SK-N-SH (cell line): ENCODE data around the gene PHOX2A. TPM values are rescaled to one million over a fixed set of nuclear protein-coding genes. Genes with fewer than 3 reads are reported as not detected.
"Not testable (repeated sequence)": the region's sequence is repeated elsewhere in the genome, so short reads cannot be mapped to it uniquely, and the experiment has no call there.

ENCODE experiments used
- CTCF ChIA-PET: fragments of 300-600, 350-600 bp; formaldehyde crosslinking; extraction: SDS; loops from one replicate; lab custom pipeline; 2021; lab: Yijun Ruan, JAX
- POLR2A ChIA-PET: fragments of 350-600 bp; sonication (Branson Sonifier 250); formaldehyde crosslinking; extraction: SDS; loops from one replicate; lab custom pipeline; 2020; ENCODE audit warnings: antibody characterized with exemption, inconsistent platforms; lab: Yijun Ruan, JAX
- DNase-seq: peaks from one replicate; pipeline ENCODE4 v3.0.0; 2012
- H2AFZ ChIP-seq: fragments of 200-600 bp; sonication (generic); 2 replicates; pipeline ENCODE4 v1.8.1; 2016; ENCODE audit warnings: antibody characterized with exemption, mild to moderate bottlenecking, low read depth
- H3F3A ChIP-seq: fragments of 200-600 bp; sonication (generic); replicated peaks from 2 replicates; pipeline ENCODE3; 2016; ENCODE audit warnings: antibody characterized with exemption, mild to moderate bottlenecking; ENCODE audit not compliant: insufficient read depth
- H3K27ac ChIP-seq, 2 experiments: fragments of 200-500 bp in 1 of 2; fragments of 200-600 bp in 1 of 2; sonication (Bioruptor generic) in 1 of 2; sonication (generic), shearing (Covaris generic) in 1 of 2; 2 replicates each; pipeline versions ENCODE4 v1.5.1 to v1.6.1; 2014 to 2016; ENCODE audit warnings: low read depth in 2 of 2, inconsistent platforms in 1 of 2, low read length in 1 of 2, mild to moderate bottlenecking in 1 of 2, mixed read lengths in 1 of 2
- H3K27me3 ChIP-seq: fragments of 200-600 bp; sonication (generic), shearing (Covaris generic); 2 replicates; pipeline ENCODE4 v1.6.1; 2016; ENCODE audit warnings: mixed run types; ENCODE audit not compliant: insufficient read depth
- H3K36me3 ChIP-seq, 2 experiments: fragments of 200-500 bp in 1 of 2; fragments of 200-600 bp in 1 of 2; sonication (Bioruptor generic) in 1 of 2; sonication (generic) in 1 of 2; replicated peaks in 1 of 2; 2 replicates each; pipeline versions ENCODE3 to v1.5.1; 2014 to 2016; ENCODE audit warnings: low read length in 1 of 2, mild to moderate bottlenecking in 1 of 2; ENCODE audit not compliant: insufficient read depth in 2 of 2, control insufficient read depth in 1 of 2
- H3K4me1 ChIP-seq, 2 experiments: fragments of 200-500 bp in 1 of 2; fragments of 200-600 bp in 1 of 2; sonication (Bioruptor generic) in 1 of 2; sonication (generic), shearing (Covaris generic) in 1 of 2; 2 replicates each; pipeline versions ENCODE4 v1.5.1 to v1.6.1; 2014 to 2016; ENCODE audit warnings: low read depth in 1 of 2, low read length in 1 of 2, mixed run types in 1 of 2; ENCODE audit not compliant: insufficient read depth in 2 of 2, control insufficient read depth in 1 of 2
- H3K4me2 ChIP-seq: fragments of 200-600 bp; sonication (generic), shearing (Covaris generic); 2 replicates; pipeline ENCODE4 v1.6.1; 2017; ENCODE audit warnings: mixed run types
- H3K4me3 ChIP-seq, 2 experiments: fragments of 200-500 bp in 1 of 2; fragments of 200-600 bp in 1 of 2; sonication (Bioruptor generic) in 1 of 2; sonication (generic), shearing (Covaris generic) in 1 of 2; 2 replicates each; pipeline versions ENCODE4 v1.5.1 to v1.8.1; 2014 to 2016; ENCODE audit warnings: low read depth in 2 of 2, inconsistent platforms in 1 of 2, low read length in 1 of 2, mild to moderate bottlenecking in 1 of 2, mixed read lengths in 1 of 2, moderate library complexity in 1 of 2
- H3K79me2 ChIP-seq: fragments of 200-600 bp; sonication (generic); 2 replicates; pipeline ENCODE4 v1.8.1; 2017; ENCODE audit warnings: mild to moderate bottlenecking; ENCODE audit not compliant: insufficient read depth
- H3K9ac ChIP-seq: fragments of 200-600 bp; sonication (generic); 2 replicates; pipeline ENCODE4 v1.6.1; 2017; ENCODE audit warnings: mixed run types
- H3K9me2 ChIP-seq: fragments of 200-600 bp; sonication (generic); 2 replicates; pipeline ENCODE4 v1.6.1; 2017; ENCODE audit warnings: mixed run types
- H3K9me3 ChIP-seq: fragments of 200-600 bp; sonication (generic); 2 replicates; pipeline ENCODE4 v1.6.1; 2017; ENCODE audit warnings: mixed run types, mild to moderate bottlenecking, moderate library complexity
- H4K20me1 ChIP-seq: fragments of 200-600 bp; sonication (generic); 2 replicates; pipeline ENCODE4 v1.6.1; 2017; ENCODE audit warnings: mild to moderate bottlenecking, mixed run types; ENCODE audit not compliant: insufficient read depth
- ELF1 ChIP-seq: IDR thresholded peaks from 2 replicates; pipeline ENCODE4 v1.4.0; 2012
- EP300 ChIP-seq, 2 experiments: IDR thresholded peaks; 2 replicates each; pipeline versions ENCODE4 v1.4.0 to v1.6.1; 2012; ENCODE audit warnings: borderline replicate concordance in 1 of 2, low read depth in 1 of 2, low read length in 1 of 2
- MXI1 ChIP-seq: IDR thresholded peaks from 2 replicates; pipeline ENCODE4 v1.6.1; 2012; ENCODE audit warnings: mild to moderate bottlenecking, low read depth, low read length, improper control_type of control experiment
- RAD21 ChIP-seq: IDR thresholded peaks from 2 replicates; pipeline ENCODE4 v1.6.1; 2012; ENCODE audit warnings: mild to moderate bottlenecking, low read length
- RFX5 ChIP-seq: IDR thresholded peaks from 2 replicates; pipeline ENCODE4 v1.6.1; 2012; ENCODE audit warnings: mild to moderate bottlenecking, improper control_type of control experiment, low read length
- TEAD4 ChIP-seq: IDR thresholded peaks from 2 replicates; pipeline ENCODE4 v1.4.0; 2012; ENCODE audit warnings: mild to moderate bottlenecking, borderline replicate concordance; ENCODE audit not compliant: insufficient read depth
- WGBS: methylation state at CpG from one replicate; pipeline ENCODE4 v1.1.6; 2017; ENCODE audit warnings: low lambda C conversion rate; 5-methylcytosine and 5-hydroxymethylcytosine counted together
- polyA plus RNA-seq, 3 experiments: library from polyadenylated mRNA; depleted of rRNA; stranded (reverse); fragments of >200 nt; gene quantifications; 2 replicates each; pipeline ENCODE4 v1.2.3, GENCODE V29; 2012
- TF ChIP-seq, protein P1 (sequence below): IDR thresholded peaks from 2 replicates; pipeline ENCODE4 v1.4.0; 2012; ENCODE audit warnings: low read depth, borderline replicate concordance
- TF ChIP-seq, protein P2 (sequence below): IDR thresholded peaks from 2 replicates; pipeline ENCODE4; 2012
- TF ChIP-seq, protein P3 (sequence below): fragments of 150-350 bp; IDR thresholded peaks from 2 replicates; pipeline ENCODE4 v1.6.1; 2016; ENCODE audit warnings: mild to moderate bottlenecking, low read depth, low read length

The PHOX2A gene
- polyA plus RNA-seq, 1 of the 3 experiments (the other 2 are of a cell fraction), result 75.6 TPM

DNA sequence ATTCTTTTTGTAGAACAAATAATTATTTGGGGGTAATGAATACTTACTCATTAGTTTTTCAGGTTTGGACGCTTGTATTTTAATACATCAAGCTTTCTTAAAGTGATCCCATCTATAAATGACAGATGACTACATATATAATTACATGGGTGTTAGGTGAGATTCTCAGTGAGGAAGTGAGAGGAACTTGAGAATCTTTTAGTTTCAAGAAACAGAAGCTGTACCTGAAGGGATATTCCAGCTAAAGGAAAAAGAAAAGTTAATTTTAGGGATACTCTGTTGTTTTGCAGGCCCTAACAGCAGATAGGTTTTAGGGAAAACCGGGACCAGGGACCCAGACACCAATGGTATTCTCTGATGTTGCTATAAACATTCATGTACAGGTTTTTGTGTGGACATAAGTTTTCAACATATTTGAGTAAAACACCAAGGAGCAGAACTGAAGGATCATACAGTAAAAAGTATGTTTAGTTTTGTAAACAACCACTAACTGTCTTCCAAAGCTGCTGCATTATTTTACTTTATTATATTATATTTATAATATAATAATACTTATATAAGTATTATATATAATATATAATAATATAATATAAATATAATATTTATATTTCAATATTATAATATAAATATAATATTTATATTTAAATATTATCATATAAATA lies 24.1 kb upstream of the PHOX2A start:
- CTCF ChIA-PET, result interaction anchor here (1.3 to 1.5 kb wide), 2 partner anchors 13 to 203 kb away, joined by 3 read pairs; no protein-coding TSS in a partner anchor
- WGBS, result 89% methylated on average over 2 of the region's 2 CpGs
- no peak overlapping the region for H3K27ac ChIP-seq

DNA sequence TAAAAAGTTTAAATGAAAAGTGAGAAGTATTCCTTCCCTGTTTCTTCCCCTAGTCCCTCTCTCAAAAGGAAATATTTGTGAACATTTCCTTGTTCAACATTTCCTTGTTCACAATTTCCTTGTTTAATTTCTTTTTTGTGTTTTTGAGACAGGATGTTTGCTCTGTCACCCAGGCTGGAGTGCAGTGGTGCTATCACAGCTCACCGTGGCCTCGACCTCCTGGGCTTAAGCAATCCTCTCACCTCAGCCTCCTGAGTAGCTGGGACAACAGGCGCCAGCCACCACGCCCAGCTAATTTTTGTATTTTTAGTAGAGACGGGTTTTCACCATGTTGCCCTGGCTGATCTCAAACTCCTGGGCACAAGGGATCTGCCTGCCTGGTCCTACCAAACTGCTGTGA lies 23.0 kb upstream of the PHOX2A start:
- WGBS, result 76% methylated on average over 5 of the region's 5 CpGs
- H3K4me3 ChIP-seq, H3F3A ChIP-seq, H3K79me2 ChIP-seq, H4K20me1 ChIP-seq, H3K9me2 ChIP-seq, H3K27ac ChIP-seq, H3K36me3 ChIP-seq, H3K4me1 ChIP-seq, H3K27me3 ChIP-seq, DNase-seq, H3K9ac ChIP-seq, H2AFZ ChIP-seq, H3K4me2 ChIP-seq, H3K9me3 ChIP-seq: not testable (repeated sequence)
- CTCF ChIA-PET, result interaction anchor here (0.9 to 1.5 kb wide), 5 partner anchors 23 to 204 kb away, joined by 3 to 5 read pairs (median 4); no protein-coding TSS in a partner anchor
- POLR2A ChIA-PET, result interaction anchor here (2.3 kb wide), 1 partner anchor 23 kb away, joined by 9 read pairs; the partner anchor contains the start of gene PHOX2A

More for the DNA sequence above, 24.1 kb upstream of the PHOX2A start:
- no peak overlapping the region for H3K4me3 ChIP-seq
- H4K20me1 ChIP-seq, result no peaks in the 10 kb centered on the region
- no peaks in the 10 kb centered on the region for H3K9me2 ChIP-seq
- H3K9me3 ChIP-seq, result no peaks in the 10 kb centered on the region
- H2AFZ ChIP-seq, result peak overlapping the region; percentile 31; the same call in 1 of the 2 replicates
- H3F3A ChIP-seq, result no peaks in the 10 kb centered on the region
- no peaks in the 10 kb centered on the region; a peak in 1 of 4 replicates for H3K4me1 ChIP-seq
- no peak overlapping the region for H3K4me2 ChIP-seq
- DNase-seq, result no peak
- POLR2A ChIA-PET, result interaction anchor here (0.6 to 2.3 kb wide), 2 partner anchors 24 to 25 kb away, joined by 3 to 9 read pairs; partner anchors contain the start of gene PHOX2A
- no peaks in the 10 kb centered on the region for H3K79me2 ChIP-seq
- H3K36me3 ChIP-seq, result no peaks in the 10 kb centered on the region
- no peak overlapping the region for H3K9ac ChIP-seq
- TF ChIP-seq, protein P1, sequence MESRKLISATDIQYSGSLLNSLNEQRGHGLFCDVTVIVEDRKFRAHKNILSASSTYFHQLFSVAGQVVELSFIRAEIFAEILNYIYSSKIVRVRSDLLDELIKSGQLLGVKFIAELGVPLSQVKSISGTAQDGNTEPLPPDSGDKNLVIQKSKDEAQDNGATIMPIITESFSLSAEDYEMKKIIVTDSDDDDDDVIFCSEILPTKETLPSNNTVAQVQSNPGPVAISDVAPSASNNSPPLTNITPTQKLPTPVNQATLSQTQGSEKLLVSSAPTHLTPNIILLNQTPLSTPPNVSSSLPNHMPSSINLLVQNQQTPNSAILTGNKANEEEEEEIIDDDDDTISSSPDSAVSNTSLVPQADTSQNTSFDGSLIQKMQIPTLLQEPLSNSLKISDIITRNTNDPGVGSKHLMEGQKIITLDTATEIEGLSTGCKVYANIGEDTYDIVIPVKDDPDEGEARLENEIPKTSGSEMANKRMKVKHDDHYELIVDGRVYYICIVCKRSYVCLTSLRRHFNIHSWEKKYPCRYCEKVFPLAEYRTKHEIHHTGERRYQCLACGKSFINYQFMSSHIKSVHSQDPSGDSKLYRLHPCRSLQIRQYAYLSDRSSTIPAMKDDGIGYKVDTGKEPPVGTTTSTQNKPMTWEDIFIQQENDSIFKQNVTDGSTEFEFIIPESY, result no peak
- TF ChIP-seq, protein P2, sequence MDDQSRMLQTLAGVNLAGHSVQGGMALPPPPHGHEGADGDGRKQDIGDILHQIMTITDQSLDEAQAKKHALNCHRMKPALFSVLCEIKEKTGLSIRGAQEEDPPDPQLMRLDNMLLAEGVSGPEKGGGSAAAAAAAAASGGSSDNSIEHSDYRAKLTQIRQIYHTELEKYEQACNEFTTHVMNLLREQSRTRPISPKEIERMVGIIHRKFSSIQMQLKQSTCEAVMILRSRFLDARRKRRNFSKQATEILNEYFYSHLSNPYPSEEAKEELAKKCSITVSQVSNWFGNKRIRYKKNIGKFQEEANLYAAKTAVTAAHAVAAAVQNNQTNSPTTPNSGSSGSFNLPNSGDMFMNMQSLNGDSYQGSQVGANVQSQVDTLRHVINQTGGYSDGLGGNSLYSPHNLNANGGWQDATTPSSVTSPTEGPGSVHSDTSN, result no peak
- TF ChIP-seq, all 33 proteins: peak for 0
- H3K27me3 ChIP-seq, result no peaks in the 10 kb centered on the region

DNA sequence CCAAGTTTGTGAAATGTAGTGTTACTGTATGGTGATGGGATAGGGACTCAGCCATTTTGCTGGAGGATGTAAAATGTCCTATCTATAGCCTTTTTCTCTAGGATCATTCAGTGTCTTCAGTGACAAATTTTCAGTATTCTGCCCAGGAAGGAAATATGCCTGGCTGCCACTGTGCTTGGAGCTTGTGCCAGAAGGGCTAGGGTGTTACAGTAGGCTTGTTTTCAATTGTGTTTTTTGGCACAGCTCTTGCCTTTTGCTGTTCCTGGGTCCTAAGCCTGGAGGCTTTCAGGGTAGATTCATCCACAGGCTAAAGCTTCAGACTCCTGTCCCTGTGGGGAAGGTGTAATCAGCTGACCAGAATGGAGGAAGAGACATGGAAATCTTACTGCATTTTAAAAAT lies 22.0 kb upstream of the PHOX2A start:
- Histone ChIP-seq H3K9me3 (no peaks in the 10 kb centered on the region), H3K79me2 (no peaks in the 10 kb centered on the region), H3K4me1 (no peaks in the 10 kb centered on the region; a peak in 2 of 4 replicates), H3K27me3 (no peaks in the 10 kb centered on the region), H3F3A (peaks cover 1% of the 10 kb centered on the region), H3K9ac (no peak overlapping the region), H4K20me1 (no peaks in the 10 kb centered on the region), H3K27ac (no peak overlapping the region), H3K36me3 (no peaks in the 10 kb centered on the region), H3K4me2 (no peak overlapping the region), H2AFZ (no peak overlapping the region), H3K4me3 (no peak overlapping the region), H3K9me2 (no peaks in the 10 kb centered on the region)
- DNase-seq, result no peak
- ChIA-PET POLR2A (interaction anchor here (0.9 to 2.3 kb wide), 2 partner anchors 22 to 93 kb away, joined by 3 to 9 read pairs; partner anchors contain the start of gene PHOX2A), CTCF (interaction anchor here (0.9 to 1.3 kb wide), 4 partner anchors 24 to 167 kb away, joined by 3 to 5 read pairs (median 4); no protein-coding TSS in a partner anchor)
- TF ChIP-seq TEAD4 (no peak), MXI1 (no peak), ELF1 (no peak), EP300 (IDR thresholded peaks at IDR 0.05; ENCODE audit: borderline replicate concordance in 1 of 2, low read depth in 1 of 2, low read length in 1 of 2) (no peak), RFX5 (no peak), RAD21 (no peak)
- TF ChIP-seq, protein P1, result no peak
- TF ChIP-seq, protein P3, sequence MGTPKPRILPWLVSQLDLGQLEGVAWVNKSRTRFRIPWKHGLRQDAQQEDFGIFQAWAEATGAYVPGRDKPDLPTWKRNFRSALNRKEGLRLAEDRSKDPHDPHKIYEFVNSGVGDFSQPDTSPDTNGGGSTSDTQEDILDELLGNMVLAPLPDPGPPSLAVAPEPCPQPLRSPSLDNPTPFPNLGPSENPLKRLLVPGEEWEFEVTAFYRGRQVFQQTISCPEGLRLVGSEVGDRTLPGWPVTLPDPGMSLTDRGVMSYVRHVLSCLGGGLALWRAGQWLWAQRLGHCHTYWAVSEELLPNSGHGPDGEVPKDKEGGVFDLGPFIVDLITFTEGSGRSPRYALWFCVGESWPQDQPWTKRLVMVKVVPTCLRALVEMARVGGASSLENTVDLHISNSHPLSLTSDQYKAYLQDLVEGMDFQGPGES, result no peak
